ENCODE results near the gene HSD17B8. TPM values are rescaled to one million over a fixed set of nuclear protein-coding genes. Genes with fewer than 3 reads are reported as not detected.

The HSD17B8 gene
- total RNA-seq, 1 donor from 2014 or later: 3.5 TPM

DNA sequence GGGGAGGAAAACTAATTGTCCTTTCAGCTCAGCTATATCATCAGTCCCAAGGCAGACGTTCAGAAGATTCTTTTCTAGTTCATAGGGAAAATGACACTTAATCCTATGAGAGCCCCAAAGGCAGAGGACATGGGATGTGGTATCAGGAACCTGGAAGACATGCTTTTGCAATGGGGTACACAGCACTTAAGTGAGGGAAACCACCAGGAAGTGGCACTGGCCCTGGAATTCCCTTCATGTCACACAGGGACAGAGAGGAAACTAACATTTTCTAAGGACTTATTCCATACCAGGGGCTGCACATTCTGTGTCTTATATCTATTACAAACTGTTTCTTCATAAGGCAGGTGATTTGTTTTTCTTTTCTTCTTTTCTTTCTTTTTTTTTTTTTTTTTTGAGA is 39.0 kb downstream of the HSD17B8 start:
- H3K9me3 Mint-ChIP-seq (ENCODE audit: unreplicated experiment): no peaks in the 10 kb centered on the region
- peaks cover 6% of the 10 kb centered on the region for H3K4me1 Mint-ChIP-seq (ENCODE audit: unreplicated experiment)
- H3K27me3 Mint-ChIP-seq (ENCODE audit: unreplicated experiment): peaks cover 33% of the 10 kb centered on the region
- H3K27ac Mint-ChIP-seq (ENCODE audit: unreplicated experiment): no peak overlapping the region
- no peak for DNase-seq (ENCODE audit: extremely low spot score, unreplicated experiment)
- TF ChIP-seq, protein P1, sequence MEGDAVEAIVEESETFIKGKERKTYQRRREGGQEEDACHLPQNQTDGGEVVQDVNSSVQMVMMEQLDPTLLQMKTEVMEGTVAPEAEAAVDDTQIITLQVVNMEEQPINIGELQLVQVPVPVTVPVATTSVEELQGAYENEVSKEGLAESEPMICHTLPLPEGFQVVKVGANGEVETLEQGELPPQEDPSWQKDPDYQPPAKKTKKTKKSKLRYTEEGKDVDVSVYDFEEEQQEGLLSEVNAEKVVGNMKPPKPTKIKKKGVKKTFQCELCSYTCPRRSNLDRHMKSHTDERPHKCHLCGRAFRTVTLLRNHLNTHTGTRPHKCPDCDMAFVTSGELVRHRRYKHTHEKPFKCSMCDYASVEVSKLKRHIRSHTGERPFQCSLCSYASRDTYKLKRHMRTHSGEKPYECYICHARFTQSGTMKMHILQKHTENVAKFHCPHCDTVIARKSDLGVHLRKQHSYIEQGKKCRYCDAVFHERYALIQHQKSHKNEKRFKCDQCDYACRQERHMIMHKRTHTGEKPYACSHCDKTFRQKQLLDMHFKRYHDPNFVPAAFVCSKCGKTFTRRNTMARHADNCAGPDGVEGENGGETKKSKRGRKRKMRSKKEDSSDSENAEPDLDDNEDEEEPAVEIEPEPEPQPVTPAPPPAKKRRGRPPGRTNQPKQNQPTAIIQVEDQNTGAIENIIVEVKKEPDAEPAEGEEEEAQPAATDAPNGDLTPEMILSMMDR (IDR thresholded peaks at IDR 0.05): no peak
- no peaks in the 10 kb centered on the region for H3K36me3 Mint-ChIP-seq (ENCODE audit: unreplicated experiment)
- H3K4me3 Mint-ChIP-seq (ENCODE audit: unreplicated experiment): no peak overlapping the region

- Mint-ChIP-seq H3K4me1 (ENCODE audit: unreplicated experiment) (peaks cover 34% of the 10 kb centered on the region), H3K9me3 (ENCODE audit: unreplicated experiment) (no peaks in the 10 kb centered on the region), H3K27ac (ENCODE audit: unreplicated experiment) (peak overlapping the region; percentile 99), H3K27me3 (ENCODE audit: unreplicated experiment) (peaks cover 7% of the 10 kb centered on the region), H3K4me3 (ENCODE audit: unreplicated experiment) (peak overlapping the region; percentile 85), H3K36me3 (ENCODE audit: unreplicated experiment) (peaks cover 14% of the 10 kb centered on the region)
- TF ChIP-seq, protein P1 (IDR thresholded peaks at IDR 0.05): peak; percentile 97
- peak; percentile 94 for DNase-seq (ENCODE audit: extremely low spot score, unreplicated experiment)
These were observed 43.7 kb downstream of the HSD17B8 start for GRCh38 chr6:33247977-33248642.

GRCh38 chr6:33248643-33248931 is 44.1 kb downstream of the HSD17B8 start:
- H3K4me1 Mint-ChIP-seq (ENCODE audit: unreplicated experiment): peaks cover 34% of the 10 kb centered on the region

DNA sequence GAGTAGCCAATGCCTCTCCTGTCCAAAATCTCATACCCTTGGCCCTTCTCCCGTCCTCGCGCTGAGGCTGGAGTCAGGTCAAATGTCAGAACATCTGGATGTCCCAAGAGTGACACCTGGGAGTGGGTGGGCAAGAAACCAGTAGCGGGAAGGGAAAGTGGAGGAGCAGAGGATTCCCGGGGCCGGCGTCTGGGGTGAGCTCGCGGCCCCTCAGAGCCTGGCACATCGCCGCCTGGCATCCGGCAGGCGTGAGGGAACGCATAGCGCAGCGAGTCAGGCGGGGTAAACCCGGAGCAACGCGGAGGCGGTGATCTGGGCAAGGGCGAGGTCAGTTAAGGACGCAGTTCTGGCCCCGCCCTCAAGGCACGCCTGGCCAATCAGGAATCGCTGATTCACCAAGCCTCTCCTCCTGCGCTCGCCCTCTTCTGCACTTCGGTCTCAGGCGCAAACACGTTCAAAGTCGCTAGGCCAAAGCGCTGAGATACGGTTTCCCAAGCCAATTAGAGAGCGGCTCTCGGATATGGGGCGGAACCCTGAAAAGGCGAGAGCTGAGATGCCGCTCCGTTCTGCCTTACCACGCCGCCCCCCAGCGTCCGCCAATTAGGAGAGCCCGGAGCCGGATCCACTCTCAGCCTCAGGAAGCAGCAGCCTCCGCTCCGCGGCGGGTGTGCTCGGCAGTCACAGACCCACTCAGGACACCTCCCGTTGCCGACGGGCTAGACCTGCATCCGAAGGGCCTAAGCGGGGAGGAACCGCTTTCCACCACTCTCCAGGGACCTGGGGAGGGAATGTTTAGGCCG is 44.7 kb downstream of the HSD17B8 start:
- Mint-ChIP-seq H3K27ac (ENCODE audit: unreplicated experiment) (peak overlapping the region; percentile 99), H3K36me3 (ENCODE audit: unreplicated experiment) (peaks cover 16% of the 10 kb centered on the region), H3K4me3 (ENCODE audit: unreplicated experiment) (peak overlapping the region; percentile 85), H3K4me1 (ENCODE audit: unreplicated experiment) (peaks cover 34% of the 10 kb centered on the region), H3K27me3 (ENCODE audit: unreplicated experiment) (no peaks in the 10 kb centered on the region), H3K9me3 (ENCODE audit: unreplicated experiment) (no peaks in the 10 kb centered on the region)
- peak; percentile 97 for DNase-seq (ENCODE audit: extremely low spot score, unreplicated experiment)
- TF ChIP-seq, protein P1 (IDR thresholded peaks at IDR 0.05): peak; percentile 32

More at GRCh38 chr6:33248643-33248931, 44.1 kb downstream of the HSD17B8 start:
- Mint-ChIP-seq H3K36me3 (ENCODE audit: unreplicated experiment) (peaks cover 14% of the 10 kb centered on the region), H3K27me3 (ENCODE audit: unreplicated experiment) (peaks cover 2% of the 10 kb centered on the region), H3K4me3 (ENCODE audit: unreplicated experiment) (peak overlapping the region; percentile 85), H3K9me3 (ENCODE audit: unreplicated experiment) (no peaks in the 10 kb centered on the region), H3K27ac (ENCODE audit: unreplicated experiment) (peak overlapping the region; percentile 99)
- TF ChIP-seq, protein P1 (IDR thresholded peaks at IDR 0.05): no peak
- DNase-seq (ENCODE audit: extremely low spot score, unreplicated experiment): no peak
